Right renal cortex interstitium (tissue), 3 donors: Measurements from ENCODE around the gene SMYD1. TPM values are rescaled to one million over a fixed set of nuclear protein-coding genes. Genes with fewer than 3 reads are reported as not detected.
A peak's percentile ranks its signal among the peaks of the same experiment; 100 is the strongest.

ENCODE experiments used
- DNase-seq, 3 donors: peaks; one replicate each; pipeline ENCODE4 v3.0.0-alpha.2; 2013; ENCODE audit warnings: low read depth in 3 of 3, low spot score in 2 of 3
- polyA plus RNA-seq, 3 donors: library from polyadenylated mRNA; unstranded; fragments of 120-200 nt; gene quantifications; one replicate each; pipeline ENCODE4 v1.2.1, GENCODE V29; 2013; ENCODE audit not compliant: insufficient read length in 3 of 3

Gene SMYD1
- polyA plus RNA-seq, 3 donors, result 0.18 to 0.74 TPM; not detected in 1

DNA sequence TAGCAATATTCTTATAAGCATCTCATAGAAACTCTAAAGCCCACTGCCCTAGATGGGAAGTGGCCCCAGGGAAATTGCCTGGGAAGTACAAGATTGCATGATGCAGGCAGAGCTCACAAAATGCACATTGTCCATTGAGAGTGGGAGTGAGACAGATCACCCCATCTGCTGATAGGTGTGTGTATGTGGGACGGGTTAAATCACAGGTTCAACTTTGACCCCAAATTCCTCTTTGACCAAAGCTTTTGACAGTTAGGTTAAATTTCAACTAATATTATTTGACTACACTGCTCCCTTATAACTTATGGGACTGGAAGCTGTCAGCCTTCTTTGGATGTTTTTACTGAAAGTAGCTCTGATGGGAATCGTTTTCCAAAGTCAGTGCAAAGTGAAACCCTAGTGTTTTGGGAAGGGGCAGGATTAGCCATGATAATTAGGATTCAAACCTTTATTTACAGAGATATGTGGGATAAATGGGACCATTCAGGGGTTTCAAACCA is 71.6 kb downstream of the SMYD1 start:
- no peak for DNase-seq

- DNase-seq, result no peak
Measured at GRCh38 chr2:88139804-88140203, 72.2 kb downstream of the SMYD1 start.

- DNase-seq, result no peak
Measured at GRCh38 chr2:88141952-88142351, 74.3 kb downstream of the SMYD1 start.

DNA sequence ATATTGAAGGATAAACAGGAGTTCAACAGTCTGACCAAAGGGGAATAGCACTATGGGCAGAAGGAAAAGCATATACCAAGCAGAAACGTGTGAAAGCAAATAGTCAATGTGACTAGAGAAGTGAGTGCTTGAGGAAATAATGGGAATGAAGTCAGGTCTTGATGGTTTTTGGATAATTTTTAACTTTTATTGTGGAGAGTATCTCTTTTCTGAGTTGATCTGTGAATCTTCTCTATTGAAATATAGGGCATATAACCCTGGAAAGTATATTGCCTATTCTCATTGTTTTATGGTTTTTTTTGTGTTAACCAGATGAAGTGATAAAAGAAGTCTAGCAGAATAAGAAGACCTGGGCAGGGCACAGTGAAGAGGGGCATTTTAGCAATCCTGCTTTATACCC is 76.6 kb downstream of the SMYD1 start:
- no peak for DNase-seq

- DNase-seq, result no peak
Measured at GRCh38 chr2:88144914-88145497, 77.4 kb downstream of the SMYD1 start.

GRCh38 chr2:88146590-88146989 is 79.0 kb downstream of the SMYD1 start:
- no peak for DNase-seq

GRCh38 chr2:88147145-88147544 is 79.5 kb downstream of the SMYD1 start:
- no peak for DNase-seq

DNA sequence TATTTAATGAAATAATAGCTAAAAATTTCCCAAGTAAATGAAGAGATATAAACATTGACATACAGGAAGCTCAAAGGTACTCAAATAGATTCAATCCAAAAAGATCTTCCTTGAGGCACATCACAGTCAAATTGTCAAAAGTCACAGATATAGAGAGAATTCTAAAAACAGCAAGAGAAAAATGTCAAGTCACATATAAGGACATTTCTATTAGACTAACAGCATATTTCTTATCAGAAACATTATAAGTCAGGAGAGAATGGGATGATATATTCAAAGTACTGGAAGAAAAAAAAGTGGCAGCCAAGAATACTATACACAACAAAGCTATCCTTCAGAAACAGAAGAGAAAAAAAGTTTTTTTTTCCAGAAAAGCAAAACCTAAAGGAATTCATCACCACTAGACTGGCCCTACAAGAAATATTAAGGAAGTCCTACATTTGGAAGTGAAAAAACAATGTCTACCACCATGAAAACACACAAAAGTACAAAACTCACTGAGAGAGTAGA is 81.4 kb downstream of the SMYD1 start:
- DNase-seq, result no peak

- no peak for DNase-seq
Measured at GRCh38 chr2:88159481-88159880, 91.9 kb downstream of the SMYD1 start.

DNA sequence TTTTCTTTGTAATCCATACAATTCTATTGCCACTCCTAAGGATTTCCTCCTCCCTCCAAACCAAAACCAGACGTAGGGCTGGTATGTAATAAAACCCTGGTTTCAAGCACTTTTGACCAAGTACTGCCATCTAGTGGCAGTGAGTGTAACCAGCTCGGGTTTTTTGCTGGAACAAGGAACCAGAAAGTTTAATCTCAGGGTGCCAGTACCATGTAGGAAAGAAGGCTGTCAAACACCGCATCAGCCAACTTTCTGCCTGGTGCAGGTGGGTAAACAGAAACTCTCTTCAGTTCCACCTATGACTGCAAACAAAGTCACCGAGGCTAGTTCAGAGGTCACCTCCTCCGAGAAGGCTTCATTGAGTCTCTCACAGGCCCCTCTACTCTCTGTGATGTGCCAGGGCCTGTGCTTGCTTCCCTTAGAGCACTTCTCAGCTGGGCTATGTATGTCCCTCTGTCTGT is 92.4 kb downstream of the SMYD1 start:
- peak in 2 of 3 donors; percentile 38 to 45 for DNase-seq

DNA sequence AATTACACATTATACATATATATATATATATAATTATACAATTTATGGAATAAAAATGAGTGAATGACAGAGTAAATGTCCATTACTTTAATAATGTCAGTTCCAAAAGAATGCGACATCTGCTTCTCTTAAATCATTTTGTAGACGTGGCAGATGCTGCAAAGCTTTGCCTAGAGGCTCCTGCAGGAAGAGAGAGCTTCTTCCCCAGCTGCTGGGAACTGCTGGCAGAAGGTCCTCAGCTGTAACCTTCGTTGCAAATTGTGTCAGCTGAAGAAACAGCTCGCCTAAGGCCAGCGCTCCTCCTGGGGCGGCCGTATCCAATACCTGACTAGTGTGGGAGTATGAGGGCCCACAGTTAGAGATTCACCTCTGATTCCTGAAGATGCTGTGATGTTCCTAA is 92.9 kb downstream of the SMYD1 start:
- DNase-seq, result no peak

DNA sequence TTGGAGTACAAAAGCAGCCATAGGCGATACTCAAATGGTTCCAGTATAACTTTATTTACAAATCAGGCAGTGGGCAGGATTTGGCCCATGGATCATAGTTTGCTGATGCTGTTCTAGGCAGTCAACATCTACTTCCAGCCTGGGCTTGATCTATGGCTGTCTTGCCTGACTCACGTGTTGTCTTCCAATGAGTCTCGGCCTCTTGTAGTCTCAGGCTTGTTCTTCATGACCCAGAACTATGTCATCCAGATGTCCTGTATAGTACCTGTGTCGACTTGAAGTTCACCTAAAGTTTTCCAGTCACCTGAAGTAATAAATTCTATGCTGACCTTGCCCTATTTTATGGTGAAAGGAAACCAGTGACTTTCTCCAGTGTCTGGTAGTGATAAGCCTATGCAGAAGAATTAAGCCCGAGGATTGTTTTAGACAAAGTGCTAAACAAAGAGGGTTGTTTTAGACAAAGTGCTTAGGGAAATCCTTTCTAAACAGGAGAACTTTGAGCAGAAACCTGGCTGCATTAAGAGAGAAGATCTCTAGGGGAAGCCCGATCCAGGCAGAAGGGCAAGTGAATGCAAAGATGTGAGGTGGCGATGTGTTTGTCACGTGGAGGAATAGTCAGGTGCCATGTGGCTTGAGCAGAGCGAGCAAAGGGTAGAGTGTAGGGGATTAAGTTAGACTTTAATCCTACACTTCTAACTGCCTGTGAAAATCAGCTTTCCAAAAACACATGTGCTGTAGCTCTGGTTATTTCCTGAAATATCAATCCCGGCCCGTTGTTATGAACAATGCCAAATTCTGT is 94.0 kb downstream of the SMYD1 start:
- DNase-seq, result no peak

Other genes starting within 250 kb of the SMYD1 start
- gene RGPD2, start 242.0 kb upstream of the SMYD1 start, polyA plus RNA-seq, result 1 to 10 TPM; 1.5 to 3.0 (median 1.6) TPM
- gene RNU2-63P, start 51.3 kb upstream of the SMYD1 start, polyA plus RNA-seq, result not detected
- 10 to 100 TPM; 56.7 to 66.7 (median 66.0) TPM for gene KRCC1, start 12.0 kb upstream of the SMYD1 start, polyA plus RNA-seq
- gene FABP1, start 60.2 kb downstream of the SMYD1 start, polyA plus RNA-seq, result 10 to 100 TPM; 28.8 to 34.8 (median 32.5) TPM
- 10 to 100 TPM; 20.1 to 42.5 (median 24.5) TPM for gene THNSL2, start 102.5 kb downstream of the SMYD1 start, polyA plus RNA-seq